GM23338 (cell line): ENCODE measurements around the gene MMP17.

Experiments
- CTCF ChIP-seq, 2 experiments: fragments of 200-600 bp in 1 of 2; sonication (generic) in 1 of 2; conservative IDR thresholded peaks; 2 replicates each; pipeline versions ENCODE4 v1.5.1 to v1.6.1; 2016 to 2017; ENCODE audit warnings: antibody characterized with exemption in 2 of 2, low read depth in 2 of 2, mild to moderate bottlenecking in 2 of 2, moderate library complexity in 1 of 2
- EZH2 ChIP-seq: fragments of 200-600 bp; sonication (generic); IDR thresholded peaks from one replicate; pipeline ENCODE4 v1.8.0; 2017; ENCODE audit warnings: antibody characterized with exemption, mild to moderate bottlenecking, low read depth; ENCODE audit not compliant: unreplicated experiment
- POLR2AphosphoS5 ChIP-seq: IDR thresholded peaks from 2 replicates; pipeline ENCODE4 v1.6.1; 2016; ENCODE audit warnings: antibody characterized with exemption, low read depth

GRCh38 chr12:131803961-131804521 lies 24.2 kb upstream of the MMP17 start:
- TF ChIP-seq EZH2 (no peak), POLR2AphosphoS5 (no peak), CTCF (conservative IDR thresholded peaks at IDR 0.05; ENCODE audit: low read depth in 2 of 2) (no peak)
